ENCODE data around the gene TTLL7.
A peak's percentile ranks its signal among the peaks of the same experiment; 100 is the strongest.
"Not testable (repeated sequence)": the region's sequence is repeated elsewhere in the genome, so short reads cannot be mapped to it uniquely, and the experiment has no call there.

TTLL7 gene

GRCh38 chr1:83929184-83929583 is 69.7 kb downstream of the TTLL7 start:
- no peak for DNase-seq

- DNase-seq: no peak
Observed at GRCh38 chr1:83928396-83928795, 70.5 kb downstream of the TTLL7 start.

GRCh38 chr1:83927701-83928100 is 71.2 kb downstream of the TTLL7 start:
- no peak for DNase-seq

GRCh38 chr1:83927061-83927460 is 71.9 kb downstream of the TTLL7 start:
- DNase-seq: no peak

- DNase-seq: no peak
Observed at GRCh38 chr1:83923553-83923952, 75.4 kb downstream of the TTLL7 start.

- no peak for DNase-seq
Observed at GRCh38 chr1:83922431-83922830, 76.5 kb downstream of the TTLL7 start.

GRCh38 chr1:83920320-83920719 is 78.6 kb downstream of the TTLL7 start:
- DNase-seq: no peak

- no peak for DNase-seq
Observed at GRCh38 chr1:83919872-83920271, 79.1 kb downstream of the TTLL7 start.

GRCh38 chr1:83918688-83919285 is 80.1 kb downstream of the TTLL7 start:
- DNase-seq: no peak

GRCh38 chr1:83917959-83918358 is 81.0 kb downstream of the TTLL7 start:
- DNase-seq: no peak

GRCh38 chr1:83916094-83916493 is 82.8 kb downstream of the TTLL7 start:
- DNase-seq: not testable (repeated sequence)

- DNase-seq: no peak
Observed at GRCh38 chr1:83912876-83913275, 86.1 kb downstream of the TTLL7 start.

- no peak for DNase-seq
Observed at GRCh38 chr1:83910461-83910860, 88.5 kb downstream of the TTLL7 start.

- no peak for DNase-seq
Observed at GRCh38 chr1:83909687-83910086, 89.2 kb downstream of the TTLL7 start.

- DNase-seq: peak; percentile 30 to 39
Observed at GRCh38 chr1:83905315-83905907, 93.5 kb downstream of the TTLL7 start.

GRCh38 chr1:83901547-83902155 is 97.3 kb downstream of the TTLL7 start:
- DNase-seq: peak in 1 of 2 experiments; percentile 47

- no peak for DNase-seq
Observed at GRCh38 chr1:83900524-83900923, 98.4 kb downstream of the TTLL7 start.

GRCh38 chr1:83897516-83897915 is 101.4 kb downstream of the TTLL7 start:
- DNase-seq: no peak

- DNase-seq: no peak
Observed at GRCh38 chr1:83896299-83896698, 102.6 kb downstream of the TTLL7 start.

- DNase-seq: no peak
Observed at GRCh38 chr1:83889707-83890106, 109.2 kb downstream of the TTLL7 start.

- DNase-seq: no peak
Observed at GRCh38 chr1:83887483-83887882, 111.4 kb downstream of the TTLL7 start.

GRCh38 chr1:83883979-83884378 is 115.0 kb downstream of the TTLL7 start:
- no peak for DNase-seq

- peak; percentile 39 to 80 for DNase-seq
Observed at GRCh38 chr1:83882906-83883305, 116.0 kb downstream of the TTLL7 start.

- no peak for DNase-seq
Observed at GRCh38 chr1:83872515-83872914, 126.4 kb downstream of the TTLL7 start.

GRCh38 chr1:83864991-83865390 is 133.9 kb downstream of the TTLL7 start:
- no peak for DNase-seq
